ENCODE measurements around the gene ID1.

ID1 gene

DNA sequence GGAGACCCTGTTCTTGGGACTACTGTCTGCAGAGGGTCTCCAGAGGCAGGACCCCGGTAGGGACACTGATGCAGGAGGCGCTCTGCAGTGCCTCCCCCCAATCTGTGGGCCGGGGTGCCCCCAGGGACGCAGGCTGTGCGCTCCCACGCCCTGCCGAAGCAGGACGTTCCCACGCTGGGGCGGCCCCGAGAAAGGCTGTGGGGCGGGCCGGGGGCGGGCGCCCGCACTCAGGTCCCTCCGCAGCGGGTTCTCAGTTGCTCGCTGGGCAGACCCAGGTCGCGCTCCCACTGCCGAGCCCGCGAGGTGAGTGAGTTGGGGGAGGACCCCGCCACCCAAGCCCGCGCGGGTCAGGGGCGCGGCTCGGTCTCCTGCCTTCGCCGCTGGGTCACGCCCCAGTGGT lies 32.6 kb downstream of the ID1 start, which contains the start of gene COX4I2:
COX4I2 (plus strand) TSS at position 253 of the 400 bp plus-strand sequence. CDS start 1,106 bp downstream, outside the sequence.
- TF ChIP-seq, protein P1, sequence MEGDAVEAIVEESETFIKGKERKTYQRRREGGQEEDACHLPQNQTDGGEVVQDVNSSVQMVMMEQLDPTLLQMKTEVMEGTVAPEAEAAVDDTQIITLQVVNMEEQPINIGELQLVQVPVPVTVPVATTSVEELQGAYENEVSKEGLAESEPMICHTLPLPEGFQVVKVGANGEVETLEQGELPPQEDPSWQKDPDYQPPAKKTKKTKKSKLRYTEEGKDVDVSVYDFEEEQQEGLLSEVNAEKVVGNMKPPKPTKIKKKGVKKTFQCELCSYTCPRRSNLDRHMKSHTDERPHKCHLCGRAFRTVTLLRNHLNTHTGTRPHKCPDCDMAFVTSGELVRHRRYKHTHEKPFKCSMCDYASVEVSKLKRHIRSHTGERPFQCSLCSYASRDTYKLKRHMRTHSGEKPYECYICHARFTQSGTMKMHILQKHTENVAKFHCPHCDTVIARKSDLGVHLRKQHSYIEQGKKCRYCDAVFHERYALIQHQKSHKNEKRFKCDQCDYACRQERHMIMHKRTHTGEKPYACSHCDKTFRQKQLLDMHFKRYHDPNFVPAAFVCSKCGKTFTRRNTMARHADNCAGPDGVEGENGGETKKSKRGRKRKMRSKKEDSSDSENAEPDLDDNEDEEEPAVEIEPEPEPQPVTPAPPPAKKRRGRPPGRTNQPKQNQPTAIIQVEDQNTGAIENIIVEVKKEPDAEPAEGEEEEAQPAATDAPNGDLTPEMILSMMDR (IDR thresholded peaks at IDR 0.05; ENCODE audit: low read depth, low read length), result no peak
- DNase-seq (ENCODE audit: extremely low read depth, low read depth), result no peak

DNA sequence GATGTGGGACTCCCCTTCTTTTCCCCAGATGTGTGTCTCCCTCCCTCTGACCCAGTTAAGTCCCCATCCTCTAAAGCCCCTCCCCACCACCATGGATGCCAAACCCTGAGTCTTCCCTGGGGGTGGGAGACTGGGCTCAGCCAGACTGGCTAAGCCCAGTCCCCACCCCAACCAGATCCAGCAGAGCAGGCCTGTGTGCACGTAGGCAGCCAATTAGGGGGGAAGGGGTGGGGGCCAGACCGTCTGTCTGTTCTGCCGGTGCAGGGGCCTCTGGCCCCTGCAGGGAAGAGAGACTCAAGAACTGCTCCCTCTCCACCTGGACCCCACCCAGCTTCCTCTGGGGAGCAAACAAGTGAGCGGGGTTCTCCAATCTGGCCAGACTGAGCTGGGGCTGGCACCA lies 33.2 kb downstream of the ID1 start:
- TF ChIP-seq, protein P1 (IDR thresholded peaks at IDR 0.05; ENCODE audit: low read depth, low read length), result no peak
- DNase-seq (ENCODE audit: extremely low read depth, low read depth), result no peak

DNA sequence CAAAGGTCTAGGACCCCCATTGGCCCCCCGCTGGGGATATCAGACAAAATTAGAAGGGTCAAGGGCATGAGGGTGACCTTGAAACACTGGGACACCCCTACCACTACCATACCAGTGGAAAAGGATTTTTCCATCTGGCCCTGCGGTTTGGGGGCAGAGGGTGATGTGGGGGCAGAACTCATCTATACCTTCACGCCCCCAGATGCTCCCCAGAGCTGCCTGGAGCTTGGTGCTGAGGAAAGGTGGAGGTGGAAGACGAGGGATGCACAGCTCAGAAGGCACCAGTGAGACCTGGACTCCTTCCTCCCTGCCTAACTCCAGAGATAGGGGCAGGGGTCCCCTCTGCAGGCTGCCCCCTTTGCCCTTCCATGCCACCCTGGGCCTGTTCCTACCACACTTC lies 33.7 kb downstream of the ID1 start:
- DNase-seq (ENCODE audit: extremely low read depth, low read depth), result no peak
- TF ChIP-seq, protein P1 (IDR thresholded peaks at IDR 0.05; ENCODE audit: low read depth, low read length), result no peak

DNA sequence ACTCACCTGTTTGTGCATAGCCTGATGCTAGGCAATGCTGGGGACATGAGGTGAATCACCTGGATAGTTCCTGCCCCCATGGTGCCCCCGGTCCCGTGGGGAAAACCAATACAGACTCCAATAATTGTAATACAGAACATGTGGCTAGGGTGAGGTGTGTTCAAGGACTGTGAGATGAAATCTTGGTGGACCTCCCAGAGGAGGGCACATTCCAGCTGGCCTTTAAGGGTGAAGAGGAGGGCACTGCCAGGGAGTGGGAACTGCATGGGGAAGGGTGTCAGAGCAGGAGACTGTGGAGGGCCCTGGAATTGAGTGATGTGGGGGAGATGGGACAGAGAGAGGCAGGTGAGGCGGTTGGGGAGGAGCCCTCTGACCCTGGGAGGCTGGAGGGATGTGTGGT lies 35.2 kb downstream of the ID1 start:
- TF ChIP-seq, protein P1 (IDR thresholded peaks at IDR 0.05; ENCODE audit: low read depth, low read length), result no peak
- DNase-seq (ENCODE audit: extremely low read depth, low read depth), result no peak

DNA sequence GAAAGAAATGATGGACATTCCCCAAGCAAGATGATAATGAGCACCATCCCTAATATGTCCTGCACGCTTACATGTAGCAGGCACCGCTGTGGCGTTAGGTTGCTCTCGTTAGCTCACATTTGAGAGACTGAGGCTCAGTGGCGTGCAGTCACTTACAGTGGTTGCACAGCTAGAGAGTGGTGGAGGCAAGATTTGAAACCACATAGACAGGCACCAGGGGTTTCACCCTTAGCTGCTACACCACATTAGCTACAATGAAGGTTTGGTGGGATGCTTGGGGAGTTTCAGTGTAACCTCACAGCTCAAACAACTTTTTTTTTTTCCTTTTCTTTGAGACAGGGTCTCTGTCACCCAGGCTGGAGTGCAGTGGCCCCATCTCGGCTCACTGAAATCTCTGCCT lies 36.3 kb downstream of the ID1 start:
- TF ChIP-seq, protein P1 (IDR thresholded peaks at IDR 0.05; ENCODE audit: low read depth, low read length), result no peak
- DNase-seq (ENCODE audit: extremely low read depth, low read depth), result no peak

DNA sequence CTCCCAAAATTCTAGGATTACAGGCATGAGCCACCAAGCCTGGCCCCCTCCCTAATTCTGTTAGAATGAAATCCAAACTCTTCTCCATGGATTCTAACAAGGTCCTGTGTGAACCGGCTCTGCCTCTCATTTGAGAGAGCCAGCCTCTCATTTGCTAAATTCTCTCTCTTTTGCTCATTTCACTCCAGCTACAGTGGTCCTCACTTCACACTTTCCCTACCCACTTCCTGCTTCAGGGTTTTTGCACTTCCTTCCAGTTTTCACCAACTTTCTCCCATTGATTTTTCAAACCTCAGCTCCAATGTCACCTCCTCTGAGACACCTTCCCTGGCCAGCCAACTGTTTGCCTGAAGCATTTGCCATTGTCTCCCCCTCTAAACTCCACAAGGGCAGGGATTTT lies 37.7 kb downstream of the ID1 start:
- DNase-seq (ENCODE audit: extremely low read depth, low read depth), result no peak

DNA sequence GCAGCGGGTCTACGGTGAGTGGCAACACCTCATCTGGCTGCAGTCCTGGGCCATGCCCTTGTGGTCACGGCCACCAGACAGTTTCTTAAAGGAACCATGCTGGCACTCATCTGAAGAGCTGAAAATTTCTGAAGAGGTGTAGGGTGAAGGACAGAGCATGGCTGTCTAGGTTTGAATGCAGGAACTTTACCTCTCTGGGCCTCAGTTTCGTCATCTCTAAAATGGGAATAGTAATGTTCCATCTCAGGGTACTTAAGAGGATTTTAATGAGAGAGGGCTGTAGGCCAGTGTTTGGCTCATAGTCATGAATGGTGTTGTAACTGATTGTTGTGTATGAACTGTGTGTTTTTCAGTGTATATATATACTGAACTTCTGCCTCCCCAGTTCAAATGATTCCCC lies 38.4 kb downstream of the ID1 start:
- DNase-seq (ENCODE audit: extremely low read depth, low read depth), result no peak
- TF ChIP-seq, protein P1 (IDR thresholded peaks at IDR 0.05; ENCODE audit: low read depth, low read length), result no peak

More for the DNA sequence above, 37.7 kb downstream of the ID1 start:
- TF ChIP-seq, protein P1 (IDR thresholded peaks at IDR 0.05; ENCODE audit: low read depth, low read length), result no peak
